GM03348 (cell line): ENCODE data around the gene GDI2.
"Not testable (repeated sequence)": the region's sequence is repeated elsewhere in the genome, so short reads cannot be mapped to it uniquely, and the experiment has no call there.

ENCODE experiments used
- DNase-seq: peaks from one replicate; pipeline ENCODE4 v3.0.0; 2012; ENCODE audit warnings: low spot score

GDI2 gene

DNA sequence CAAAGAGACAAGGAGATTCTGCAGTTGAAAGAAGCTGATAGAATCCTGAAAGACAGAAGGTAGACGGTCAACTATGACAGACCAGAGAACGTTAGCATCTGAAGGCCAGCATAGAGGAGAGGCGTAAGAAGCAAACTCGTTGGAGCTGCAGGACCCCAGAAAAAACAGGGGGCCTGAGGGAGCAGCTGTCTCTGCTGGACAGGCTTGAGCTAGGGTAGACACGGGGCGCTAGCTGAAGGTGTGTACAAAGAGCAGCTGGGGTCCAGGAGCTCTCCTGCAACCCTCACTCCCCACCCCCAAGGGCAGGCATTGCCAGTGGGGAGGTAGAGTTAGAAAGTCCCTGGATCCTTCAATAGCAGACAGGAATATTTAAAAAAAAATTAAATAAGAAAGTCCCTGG lies 14.6 kb upstream of the GDI2 start:
- DNase-seq, result no peak

DNA sequence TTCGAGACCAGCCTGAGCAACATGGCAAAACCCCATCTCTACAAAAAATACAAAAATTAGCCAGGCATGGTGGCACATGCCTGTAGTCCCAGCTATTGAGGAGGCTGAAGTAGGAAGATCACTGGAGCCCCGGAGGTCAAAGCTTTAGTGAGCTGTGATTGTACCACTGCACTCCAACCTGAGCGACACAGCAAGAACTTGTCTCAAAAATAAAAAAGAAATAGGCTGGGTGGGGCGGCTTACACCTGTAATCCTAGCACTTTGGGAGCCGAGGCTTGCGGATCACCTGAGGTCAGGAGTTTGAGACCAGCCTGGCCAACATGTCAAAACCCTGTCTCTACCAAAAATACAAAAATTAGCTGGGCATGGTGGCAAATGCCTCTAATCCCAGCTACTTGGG lies 13.3 kb upstream of the GDI2 start:
- not testable (repeated sequence) for DNase-seq

DNA sequence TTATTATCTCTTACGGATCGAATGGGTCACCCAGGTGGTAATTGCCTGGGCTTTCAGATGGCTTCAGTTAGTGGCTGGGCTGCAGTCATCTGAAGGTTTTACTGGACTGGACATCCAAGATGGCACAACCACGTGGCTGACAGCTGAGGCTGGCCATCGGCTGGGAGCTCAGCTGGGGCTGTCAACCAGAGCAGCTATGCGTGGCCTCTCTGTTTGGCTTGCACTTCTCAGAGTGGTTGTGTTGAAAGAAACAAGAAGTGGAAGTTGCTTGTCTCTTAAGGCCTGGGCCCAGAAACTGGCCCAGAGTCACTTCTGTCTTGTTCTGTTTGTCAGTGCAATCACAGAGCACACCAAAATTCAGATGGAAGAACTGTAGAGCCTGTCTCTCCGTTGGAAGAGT lies 5.7 kb upstream of the GDI2 start:
- DNase-seq, result no peak

DNA sequence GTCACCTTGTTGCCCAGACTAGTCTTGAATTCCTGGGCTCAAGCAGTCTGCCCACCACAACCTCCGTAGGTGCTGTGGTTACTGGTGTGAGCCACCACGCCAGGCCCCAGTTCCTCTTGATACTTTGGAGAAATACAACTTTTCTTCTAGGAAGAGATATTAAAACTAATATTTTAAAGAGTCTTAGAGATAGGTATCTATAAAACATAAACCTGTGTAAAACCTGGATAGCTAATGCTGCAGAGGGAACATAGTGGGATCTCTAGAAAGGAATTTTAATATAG lies 4.8 kb upstream of the GDI2 start:
- no peak for DNase-seq

DNA sequence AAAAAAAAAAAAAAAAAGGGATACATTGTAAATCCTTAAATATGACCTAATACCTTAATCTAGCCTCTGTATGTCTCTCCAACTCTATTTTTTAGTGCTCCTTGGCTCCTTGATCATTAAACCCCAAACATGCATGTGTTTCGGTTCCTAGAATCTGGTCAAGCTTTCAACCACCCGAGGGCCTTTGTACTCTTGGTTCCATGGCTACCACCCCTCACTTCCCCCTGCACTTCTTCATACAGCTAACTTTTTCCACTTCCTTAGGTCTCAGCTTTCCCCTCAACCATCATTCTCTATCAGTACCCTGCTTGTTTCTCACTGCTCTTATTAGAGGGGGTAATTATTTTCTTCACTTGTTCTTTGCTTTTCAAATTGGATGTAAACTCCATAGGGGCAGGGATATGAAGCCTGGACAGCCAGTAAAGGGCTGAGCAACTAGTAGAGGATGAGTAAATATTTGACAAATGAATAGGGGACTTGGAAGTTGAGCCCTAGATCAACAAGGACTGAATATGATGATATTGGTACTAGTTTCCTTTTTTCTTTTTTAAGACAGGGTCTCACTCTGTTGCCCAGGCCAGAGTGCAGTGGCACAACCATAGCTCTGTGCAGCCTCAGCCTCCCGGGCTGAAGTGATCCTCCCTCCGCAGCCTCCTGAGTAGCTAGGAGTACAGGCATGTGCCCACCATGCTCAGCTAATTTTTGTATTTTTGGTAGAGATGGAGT lies 4.3 kb upstream of the GDI2 start:
- DNase-seq, result no peak

DNA sequence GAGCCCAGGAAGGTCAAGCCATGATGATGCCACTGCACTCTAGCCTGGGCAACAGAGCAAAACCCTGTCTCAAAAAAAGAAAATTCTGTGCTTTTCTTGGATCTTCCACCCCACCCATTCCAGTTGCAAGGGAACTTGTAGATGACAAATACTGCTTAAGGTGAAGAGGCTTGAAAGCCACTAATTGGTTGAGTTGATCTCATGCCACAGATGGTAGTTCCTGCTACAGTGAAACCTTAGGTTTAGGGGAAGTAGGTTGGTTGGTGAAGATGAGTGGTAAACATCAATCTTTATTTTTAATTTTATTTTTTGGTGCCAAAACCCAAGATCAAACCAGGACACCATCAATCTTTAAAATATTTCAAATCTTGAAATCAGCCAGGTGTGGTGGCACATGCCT lies 2.9 kb upstream of the GDI2 start:
- DNase-seq, result no peak

DNA sequence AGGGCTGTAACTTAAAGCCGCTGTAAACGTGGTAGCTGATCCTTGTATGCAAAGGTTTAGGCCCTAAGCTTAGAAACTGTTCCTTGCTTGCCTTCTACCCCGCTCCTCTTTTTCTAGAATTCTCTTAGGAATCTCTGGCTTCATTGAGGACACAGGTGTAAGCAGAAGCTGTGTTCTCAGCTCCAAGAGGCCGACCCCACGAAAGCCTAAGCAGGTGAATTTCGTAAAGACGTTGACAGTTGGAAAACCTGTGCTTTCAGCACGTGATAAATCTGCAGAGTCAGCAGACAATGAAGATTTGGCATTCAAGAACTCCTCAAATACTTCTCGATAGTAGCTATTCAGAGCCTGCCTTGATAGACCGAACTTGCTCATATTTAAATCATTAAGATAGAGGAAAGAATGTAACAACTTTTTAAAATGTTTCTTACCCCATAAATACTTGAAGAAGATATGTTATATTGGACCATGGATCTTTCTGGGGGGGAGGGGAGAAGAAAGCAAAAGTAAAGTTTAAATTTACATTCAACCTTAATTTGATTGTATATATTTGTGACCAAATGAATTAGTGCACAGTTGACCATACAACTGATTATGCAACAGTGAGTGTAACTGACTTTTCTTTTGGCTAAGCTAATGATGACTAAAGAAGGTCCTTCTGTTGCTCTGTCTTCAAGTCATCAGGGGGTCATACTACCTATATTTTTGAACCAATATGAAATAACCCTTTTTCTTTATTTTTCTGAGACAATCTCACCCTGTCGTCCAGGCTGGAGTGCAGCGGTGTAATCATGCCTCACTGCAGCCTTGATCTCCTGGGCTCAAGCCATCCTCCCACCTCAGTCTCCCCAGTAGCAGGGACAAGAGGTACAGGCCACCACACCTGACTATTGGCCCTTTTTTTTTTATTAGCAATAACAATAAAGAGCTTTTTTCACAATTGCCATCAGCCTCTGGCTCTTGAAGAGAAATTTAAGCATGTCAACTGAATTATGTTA lies 1.2 kb upstream of the GDI2 start:
- no peak for DNase-seq

DNA sequence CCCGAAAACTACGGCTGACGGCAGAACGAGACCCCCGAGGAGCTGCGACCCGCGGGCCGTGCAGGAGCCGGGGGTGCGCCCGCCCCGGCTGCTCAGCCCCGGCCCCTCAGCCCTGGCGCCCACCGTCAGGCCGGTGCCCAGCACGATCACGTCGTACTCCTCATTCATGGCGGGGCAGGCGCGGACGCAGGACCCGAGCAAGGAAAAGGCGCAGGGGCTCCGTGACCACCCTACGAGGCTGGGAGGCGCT lies 218 bp downstream of the GDI2 start:
- no peak for DNase-seq

DNA sequence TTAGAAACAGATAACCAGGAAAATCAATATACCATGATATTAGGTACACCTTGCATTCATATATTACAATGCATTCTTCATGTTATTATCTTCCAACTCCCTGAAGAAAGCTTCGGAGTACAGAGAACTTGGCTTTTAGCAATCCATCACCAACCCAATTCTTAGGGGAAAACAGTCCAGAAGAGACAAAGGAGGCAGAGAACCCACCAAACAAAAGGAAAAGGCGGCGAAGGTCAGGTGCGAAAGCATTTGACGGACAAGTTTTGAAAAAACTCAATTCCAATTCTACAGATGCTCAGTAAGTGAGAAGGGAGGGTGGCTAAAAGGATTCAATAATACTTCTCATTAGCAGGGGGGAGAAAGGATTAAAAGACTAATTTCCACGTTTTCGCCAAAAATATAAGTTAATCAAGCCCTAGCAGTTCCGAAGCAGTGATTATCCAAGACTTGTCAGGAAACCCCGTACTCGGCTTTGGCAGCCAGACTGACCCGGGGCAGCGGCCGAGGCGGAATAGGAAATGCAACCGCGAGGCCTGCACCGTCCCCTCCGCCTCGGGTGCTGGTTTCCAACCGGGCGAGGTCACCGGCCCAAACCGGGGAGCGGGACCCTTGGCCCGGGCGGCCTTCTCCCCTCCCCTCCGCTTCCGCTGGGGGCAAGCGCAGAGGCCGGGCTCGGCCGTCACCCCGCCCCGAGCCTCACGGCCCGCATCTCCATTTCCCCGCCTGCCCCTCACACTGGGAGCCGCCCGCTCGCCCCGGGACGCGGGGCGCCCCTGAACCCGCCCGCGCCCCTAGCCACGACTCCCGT lies 747 bp downstream of the GDI2 start:
- peak; percentile 76 for DNase-seq

DNA sequence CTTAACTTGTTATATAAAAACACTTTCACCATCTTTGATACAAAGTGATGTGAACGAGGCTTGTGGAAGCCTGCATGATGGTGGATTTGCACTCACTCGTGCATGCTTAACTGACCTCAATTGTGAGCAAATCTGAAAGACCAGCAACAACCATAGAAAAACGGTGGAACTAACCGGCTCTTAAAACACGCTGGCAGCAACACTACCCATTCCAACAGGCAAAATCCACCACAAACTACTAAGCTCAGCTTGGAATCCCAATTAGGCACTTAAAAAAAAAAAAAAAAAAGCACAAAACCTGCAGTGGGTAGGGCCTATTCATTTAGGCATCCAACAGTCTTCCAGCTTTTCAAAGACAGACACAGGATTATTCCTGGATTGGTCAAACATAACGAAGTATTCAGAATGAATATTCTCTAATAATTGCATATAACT lies 1.8 kb downstream of the GDI2 start:
- DNase-seq, result peak; percentile 54

DNA sequence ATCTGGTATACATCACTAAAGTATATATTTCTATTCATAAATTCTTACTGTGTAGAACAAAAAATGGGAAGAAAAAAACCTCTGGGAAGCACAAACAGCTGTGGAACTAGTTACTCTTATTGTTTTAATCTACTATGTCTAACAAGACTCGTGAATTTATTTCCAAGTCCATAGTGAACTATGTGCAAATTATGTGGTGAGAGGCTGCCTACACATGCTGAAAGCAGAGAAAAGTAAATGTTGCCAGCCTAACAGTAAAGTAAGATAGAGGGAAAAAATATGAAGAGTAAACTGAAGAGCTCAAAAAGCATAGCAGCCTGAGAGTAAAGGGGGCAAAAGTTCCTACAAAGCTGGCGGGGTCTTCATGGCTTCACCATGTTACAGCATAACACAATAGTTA lies 3.0 kb downstream of the GDI2 start:
- DNase-seq, result no peak

DNA sequence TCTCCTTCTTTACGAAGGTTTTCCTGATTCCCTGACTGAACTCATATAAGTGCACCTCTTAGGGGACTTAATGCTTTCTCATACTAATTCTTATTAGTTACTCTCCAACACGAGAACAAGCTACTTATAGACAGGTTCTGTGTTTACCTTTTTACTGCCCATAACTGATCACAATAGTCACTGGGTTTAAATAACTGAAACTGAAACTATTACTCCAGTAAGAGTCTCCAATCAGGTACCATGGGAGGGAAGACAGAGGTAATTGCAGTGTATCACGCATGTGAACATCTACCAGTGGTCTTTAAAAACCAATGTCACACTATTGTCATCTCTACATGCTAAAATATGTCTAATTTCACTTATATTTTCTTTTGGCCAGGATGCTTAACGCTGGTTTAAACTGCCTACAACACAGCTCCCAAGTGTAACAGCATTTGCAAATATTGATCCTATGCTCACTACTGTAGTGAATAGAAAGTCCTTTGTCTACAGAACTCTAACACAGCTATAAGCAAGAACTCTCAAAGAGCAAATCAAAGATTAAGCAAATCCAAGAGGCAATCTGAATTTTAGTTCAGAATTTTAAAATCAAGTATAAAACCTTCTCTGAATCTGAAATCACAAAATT lies 3.6 kb downstream of the GDI2 start:
- no peak for DNase-seq

DNA sequence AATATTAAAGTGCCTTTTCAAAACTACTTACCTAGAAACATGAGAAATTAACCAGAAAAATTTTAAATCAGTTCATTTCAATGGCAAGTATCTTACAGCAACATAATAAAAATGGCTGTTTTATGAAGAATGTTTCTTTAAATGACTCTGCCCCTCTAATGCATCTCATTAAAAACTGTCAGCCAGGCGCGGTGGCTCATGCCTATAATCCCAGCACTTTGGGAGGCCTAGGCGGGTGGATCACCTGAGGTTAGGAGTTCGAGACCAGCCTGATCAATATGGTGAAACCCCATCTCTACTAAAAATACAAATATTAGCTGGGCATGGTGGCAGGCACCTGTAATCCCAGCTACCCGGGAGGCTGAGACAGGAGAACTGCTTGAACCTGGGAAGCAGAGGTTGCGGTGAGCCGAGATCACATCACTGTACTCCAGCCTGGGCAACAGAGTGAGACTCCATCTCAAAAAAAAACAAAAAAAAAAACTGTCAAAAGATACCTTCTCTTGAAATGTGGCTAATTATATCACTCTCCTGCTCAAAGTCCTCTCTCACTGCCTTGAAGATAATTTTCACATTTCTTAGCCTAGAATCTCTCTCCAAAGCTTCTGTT lies 4.3 kb downstream of the GDI2 start:
- not testable (repeated sequence) for DNase-seq

DNA sequence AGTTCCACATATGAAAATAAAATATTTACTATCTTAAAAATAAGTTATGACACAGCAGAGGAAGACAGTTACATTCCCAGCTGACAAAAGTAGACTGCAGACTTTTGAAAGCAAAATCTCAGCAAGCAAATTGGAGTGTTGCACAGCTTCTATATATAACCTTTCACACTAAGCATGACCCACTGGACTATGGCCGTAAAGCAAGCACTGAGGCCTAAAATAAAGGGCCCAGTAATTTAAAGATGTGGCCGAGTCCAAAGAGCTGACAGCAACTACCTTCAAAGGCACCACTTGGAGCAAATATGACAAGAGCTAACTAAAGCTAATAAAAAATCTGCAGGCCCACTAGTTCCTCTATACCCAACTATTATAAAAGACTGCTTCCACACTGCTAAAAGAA lies 6.5 kb downstream of the GDI2 start:
- DNase-seq, result no peak

DNA sequence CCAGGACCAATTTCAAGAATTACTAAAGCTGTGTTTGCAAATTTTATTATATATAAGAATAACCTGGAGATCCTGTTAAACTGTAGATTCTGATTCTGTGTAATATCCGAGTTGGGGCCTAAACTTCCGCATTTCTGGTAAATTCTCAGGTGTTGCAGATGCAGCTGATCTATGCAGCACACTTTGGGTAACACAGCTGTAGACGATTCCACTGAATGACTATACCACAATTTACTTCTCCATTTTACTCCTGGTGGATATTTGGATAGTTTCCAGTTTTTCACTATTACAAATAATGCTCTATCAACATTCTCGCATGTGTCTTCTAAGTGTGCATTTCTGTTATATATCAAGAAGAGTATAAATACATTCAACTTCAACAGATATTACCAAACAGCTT lies 7.5 kb downstream of the GDI2 start:
- DNase-seq, result no peak

DNA sequence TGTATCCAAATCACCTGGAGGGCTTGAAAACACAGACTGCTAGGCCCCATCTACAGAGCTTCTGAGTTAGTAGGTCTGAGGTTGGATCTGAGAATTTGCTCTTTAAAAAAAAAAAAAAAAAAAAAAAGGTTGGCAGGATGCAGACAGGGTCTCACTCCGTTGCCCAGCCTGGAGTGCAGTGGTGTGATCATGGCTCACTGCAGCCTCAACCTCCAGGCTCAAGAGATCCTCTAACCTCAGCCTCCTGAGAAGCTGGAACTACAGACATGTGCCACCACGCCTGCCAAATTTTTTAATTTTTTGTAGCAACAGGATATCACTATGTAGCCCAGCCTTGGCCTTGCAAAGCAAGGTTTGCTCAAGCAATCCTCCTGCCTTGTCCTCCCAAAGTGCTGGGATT lies 8.0 kb downstream of the GDI2 start:
- no peak for DNase-seq

DNA sequence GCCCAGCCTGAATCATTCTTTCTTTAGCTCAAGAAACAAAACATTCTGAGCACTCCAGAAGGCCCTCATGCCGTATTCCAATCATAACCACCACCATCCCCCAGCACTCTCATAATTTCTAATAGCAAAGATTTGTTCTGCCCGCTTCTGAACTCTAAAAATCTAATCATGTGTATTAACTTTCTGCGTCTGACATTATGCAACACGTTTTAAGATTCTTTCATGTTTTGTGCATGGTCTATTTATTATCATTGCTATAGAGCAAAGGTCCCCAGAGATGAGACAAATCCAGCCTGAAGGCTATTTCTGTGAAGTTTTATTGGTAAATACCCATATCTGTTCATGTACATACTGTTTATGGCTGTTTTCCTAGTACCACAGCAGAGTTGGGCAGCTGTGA lies 8.8 kb downstream of the GDI2 start:
- DNase-seq, result no peak

DNA sequence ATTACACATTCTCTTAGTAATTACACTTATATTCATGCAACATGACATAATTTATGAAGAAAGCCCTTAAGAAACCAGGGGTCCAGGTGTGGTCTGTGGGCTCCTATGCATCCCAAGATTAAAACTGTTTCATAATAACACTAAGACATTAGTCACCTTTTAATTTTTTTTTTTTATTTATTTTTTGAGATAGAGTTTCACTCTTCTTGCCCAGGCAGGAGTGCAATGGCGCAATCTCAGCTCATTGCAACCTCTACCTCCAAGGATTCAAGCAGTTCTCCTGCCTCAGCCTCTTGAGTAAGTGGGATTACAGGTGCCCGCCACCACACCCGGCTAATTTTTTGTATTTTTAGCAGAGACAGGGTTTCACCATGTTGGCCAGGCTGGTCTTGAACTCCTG lies 12.5 kb downstream of the GDI2 start:
- DNase-seq, result no peak

DNA sequence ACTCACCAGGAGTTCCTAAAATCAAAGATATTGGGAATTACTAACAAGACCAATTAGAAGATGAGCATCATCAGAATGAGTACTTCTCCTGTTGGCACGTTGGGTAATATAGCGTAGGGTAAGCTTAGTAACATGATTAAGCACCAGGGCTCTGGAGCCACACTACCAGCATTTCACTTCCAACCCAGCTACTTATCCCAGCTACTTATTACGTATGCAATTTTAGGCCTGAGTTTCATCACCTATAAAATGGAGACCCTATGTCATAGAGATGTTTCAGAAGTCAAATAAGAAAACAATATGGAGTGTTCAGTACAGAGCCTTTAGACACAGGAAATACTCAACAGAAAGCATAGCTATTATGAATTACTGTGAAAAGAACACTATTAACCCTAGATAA lies 19.0 kb downstream of the GDI2 start:
- DNase-seq, result no peak

DNA sequence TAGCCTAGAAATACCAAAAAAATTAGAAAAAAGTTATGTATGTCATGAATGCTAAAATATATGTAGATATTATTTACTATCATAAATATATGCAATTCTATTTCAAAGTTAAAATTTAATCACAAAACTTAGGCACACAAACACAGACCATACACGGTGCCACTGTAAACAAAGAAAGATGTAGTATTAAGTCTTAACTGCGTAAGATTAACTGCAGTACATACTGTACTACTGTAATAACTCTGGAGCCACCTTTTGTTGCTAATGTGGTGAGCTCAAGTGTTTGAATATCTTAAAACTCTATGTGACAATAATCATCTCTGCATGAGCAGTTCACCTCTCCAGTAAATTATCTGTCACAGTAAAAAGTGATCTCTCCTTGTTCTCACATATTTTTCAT lies 23.6 kb downstream of the GDI2 start:
- DNase-seq, result no peak

DNA sequence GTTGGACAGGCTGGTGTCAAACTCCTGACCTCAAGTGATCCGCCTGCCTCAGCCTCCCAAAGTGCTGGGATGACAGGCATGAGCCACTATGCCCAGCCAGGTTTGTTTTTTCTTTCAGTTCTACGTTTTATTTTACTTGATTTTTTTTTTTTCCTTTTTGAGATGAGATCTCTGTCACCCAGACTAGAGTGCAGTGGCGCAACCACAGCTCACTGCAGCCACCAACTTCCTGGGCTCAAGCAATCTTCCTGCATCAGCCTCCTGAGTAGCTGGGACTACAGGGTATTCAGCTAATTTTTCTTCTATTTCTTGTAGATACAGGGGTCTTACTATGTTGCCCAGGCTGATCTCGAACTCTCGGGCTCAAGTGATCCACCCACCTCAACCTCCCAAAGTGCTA lies 24.3 kb downstream of the GDI2 start:
- DNase-seq, result no peak

DNA sequence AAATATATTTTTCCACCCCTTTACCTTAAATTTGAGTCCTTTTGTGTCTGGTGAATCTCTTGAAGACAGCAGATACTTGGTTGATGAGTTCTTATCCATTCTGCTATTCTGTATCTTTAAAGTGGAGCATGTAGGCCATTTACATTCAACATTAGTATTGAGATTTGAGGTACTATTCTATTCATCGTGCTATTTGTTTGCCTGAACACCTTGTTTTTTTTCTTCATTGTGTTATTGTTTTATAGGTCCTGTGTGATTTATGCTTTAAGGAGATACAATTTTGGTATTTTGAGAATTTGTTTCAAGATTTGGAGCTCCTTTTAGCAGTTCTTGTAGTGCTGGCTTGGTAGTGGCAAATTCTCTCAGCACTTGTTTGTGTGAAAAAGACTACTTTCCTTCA lies 29.9 kb downstream of the GDI2 start:
- DNase-seq, result no peak
